GM04503 (cell line): Measurements from ENCODE around the gene VCP.

Experiments used
- DNase-seq: peaks from one replicate; pipeline ENCODE4 v3.0.0-alpha.2; 2012; ENCODE audit warnings: low read depth

The VCP gene

DNA sequence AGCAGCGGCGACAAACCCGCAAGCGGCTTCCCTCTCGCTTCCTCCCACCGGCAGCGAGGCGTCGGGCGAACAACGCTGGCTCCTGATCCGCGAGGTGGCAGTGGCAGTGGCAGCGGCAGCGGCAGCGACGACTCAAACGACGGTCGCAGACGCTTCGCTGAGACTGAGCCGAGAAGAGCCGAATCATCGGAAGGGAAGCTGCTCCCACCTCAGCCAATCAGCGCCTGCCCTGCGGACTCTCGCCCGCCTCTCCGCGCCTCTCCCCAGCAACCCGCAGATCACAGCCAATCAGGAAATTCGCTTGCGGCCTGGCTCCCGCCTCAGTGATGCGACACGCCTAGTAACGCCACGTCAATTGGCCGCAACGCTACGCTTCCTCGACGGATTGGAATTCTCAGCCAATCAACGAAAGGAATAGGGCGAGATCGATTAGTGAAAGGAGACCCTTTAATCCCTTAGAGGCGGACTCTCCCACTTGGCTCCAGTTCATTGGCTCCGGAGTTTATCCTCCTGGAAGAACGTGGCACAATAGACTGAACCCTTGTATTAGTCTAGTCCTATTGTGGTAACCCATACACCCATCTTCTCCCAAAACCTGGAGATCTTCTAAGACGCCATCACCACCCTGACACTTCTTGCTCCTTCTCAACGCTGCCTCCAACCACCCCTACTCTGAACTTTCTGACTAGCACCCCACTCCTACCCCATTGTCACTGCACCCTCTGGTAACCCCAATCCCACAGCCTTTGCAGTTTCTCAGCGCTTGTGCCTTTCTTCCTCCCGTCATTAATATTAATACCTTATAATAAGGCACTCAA, at the start of gene VCP:
Gene VCP (minus strand): TSS at position 165 of the 818 bp plus-strand sequence. CDS start 272 bp downstream, outside the sequence.
- DNase-seq: peak; percentile 99

DNA sequence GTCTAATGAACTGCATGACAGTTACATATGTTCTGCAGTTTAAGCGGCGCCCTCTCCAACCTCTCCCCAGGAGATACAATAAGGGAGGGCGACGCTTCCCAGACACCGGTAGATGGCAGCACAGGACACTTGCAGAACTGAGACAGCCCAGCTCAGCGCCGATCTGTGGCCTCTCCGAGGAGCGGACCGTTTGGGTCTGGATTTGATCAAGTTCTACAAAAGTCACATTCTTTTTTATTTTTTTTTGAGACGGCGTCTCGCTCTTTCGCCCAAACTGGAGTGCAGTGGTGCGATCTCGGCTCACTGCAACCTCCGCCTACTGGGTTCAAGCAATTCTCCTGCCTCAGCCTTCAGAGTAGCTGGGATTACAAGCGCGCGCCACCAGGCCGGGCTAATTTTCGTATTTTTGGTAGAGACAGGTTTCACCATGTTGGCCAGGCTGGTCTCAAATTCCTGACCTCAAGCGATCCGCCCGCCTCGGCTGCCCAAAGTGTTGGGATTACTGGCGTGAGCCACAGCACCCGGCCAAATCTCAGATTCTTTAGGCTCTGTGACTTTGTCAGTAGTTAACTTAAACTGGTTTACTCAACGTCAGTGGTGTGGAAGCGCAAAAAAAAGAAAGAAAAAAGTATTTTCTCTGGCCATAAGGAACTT, 44.6 kb upstream of the VCP start:
- peak; percentile 69 for DNase-seq

DNA sequence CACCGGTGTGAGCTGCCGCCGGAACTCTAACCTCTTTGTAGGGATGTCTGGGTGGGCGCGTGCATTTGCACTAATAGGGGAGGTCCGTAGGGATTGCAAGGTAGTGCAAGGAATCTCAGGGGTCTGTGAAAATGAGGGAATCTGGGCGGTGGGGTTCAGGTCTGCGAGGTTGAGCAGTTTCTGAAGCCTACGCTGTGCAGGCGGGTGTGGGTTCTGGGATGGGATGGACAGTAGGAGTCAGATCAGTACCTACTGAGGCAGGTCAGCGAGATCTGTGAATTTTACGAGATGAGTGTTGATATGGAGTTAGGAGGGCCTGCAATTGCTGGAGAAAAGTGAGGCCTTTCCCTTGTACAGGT, 44.1 kb upstream of the VCP start:
- no peak for DNase-seq

DNA sequence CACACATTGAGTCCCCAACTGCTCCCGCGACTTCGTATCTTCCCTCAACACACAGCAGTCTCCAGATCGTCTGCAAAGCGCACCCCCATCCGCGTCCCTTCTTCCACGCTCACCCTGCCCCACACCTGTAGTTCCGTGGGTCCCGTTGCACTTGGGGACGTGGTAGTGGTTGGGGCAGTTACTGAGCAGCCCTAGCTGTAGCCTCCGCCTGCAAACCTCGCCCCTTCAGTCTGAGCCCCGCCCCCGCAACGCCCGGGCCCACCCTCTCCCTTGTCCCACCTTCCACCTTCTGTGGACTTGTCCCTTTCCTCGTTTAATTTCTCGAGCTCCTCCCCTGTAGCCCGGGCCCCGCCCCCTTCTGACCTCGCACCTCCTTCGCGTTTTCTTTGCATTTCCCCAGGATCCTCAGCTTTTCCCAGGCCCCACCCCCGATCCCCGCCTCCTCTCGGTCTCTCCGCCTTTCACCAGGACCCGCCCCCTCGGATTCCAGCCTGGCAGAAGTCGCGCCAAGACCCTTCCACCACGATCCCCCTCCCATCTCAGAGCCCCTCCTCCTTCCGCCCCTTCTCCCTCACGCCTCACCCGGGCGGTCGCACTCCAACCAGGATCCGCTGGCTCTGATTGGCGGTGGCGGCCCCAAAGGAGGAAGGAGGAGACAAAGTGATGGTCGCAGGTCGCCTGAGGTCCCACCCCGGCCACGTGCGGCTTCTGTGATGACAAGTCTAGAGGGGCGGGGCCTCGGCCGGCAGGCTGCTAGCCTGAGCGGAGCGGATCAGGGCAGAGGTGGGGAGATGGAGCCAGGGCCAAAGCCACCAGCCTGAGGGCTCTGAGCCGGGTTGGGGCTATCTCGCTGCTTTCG, 43.5 kb upstream of the VCP start, which contains the start of gene ATOSB:
Gene ATOSB (minus strand): TSS at position 183 of the 859 bp plus-strand sequence. CDS start 7,588 bp downstream, outside the sequence.
- DNase-seq: peak; percentile 84

DNA sequence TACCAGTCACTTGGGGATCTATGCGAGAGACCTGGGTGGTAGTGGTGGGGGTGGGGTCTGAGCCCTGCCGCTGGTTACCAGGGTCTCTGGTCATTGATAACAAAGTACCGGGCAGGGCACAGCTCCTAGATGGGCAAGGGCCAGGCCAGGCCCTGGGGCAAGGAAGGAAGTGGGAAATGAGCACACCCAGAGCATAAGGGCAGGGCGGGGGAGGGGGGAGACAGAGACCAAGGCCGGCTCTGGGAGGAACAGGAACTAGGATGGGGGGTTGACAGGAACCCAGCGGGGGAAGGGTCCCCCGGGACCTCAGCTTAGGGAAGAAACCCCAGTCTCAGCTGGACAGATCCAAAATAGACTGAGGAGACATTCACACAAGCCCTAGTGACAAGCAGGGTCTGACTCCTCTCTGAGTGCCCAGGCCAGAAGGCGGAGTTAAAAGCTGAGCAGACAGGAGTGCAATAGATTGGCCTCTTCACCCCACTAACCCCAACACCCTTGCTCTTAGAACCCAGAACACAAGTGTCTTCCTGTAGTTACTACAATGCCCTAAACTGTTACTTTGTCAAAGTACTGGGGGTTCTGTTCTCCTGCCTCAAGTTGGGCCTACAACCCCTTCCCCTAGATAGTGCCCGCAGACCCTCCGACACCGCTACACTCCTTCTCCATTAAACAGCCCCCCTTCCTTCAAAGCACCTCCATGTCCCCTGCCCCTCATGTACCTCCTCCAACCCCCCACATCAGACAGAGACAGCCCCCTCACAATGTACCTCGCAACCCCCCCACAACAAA, 42.6 kb upstream of the VCP start:
- no peak for DNase-seq

DNA sequence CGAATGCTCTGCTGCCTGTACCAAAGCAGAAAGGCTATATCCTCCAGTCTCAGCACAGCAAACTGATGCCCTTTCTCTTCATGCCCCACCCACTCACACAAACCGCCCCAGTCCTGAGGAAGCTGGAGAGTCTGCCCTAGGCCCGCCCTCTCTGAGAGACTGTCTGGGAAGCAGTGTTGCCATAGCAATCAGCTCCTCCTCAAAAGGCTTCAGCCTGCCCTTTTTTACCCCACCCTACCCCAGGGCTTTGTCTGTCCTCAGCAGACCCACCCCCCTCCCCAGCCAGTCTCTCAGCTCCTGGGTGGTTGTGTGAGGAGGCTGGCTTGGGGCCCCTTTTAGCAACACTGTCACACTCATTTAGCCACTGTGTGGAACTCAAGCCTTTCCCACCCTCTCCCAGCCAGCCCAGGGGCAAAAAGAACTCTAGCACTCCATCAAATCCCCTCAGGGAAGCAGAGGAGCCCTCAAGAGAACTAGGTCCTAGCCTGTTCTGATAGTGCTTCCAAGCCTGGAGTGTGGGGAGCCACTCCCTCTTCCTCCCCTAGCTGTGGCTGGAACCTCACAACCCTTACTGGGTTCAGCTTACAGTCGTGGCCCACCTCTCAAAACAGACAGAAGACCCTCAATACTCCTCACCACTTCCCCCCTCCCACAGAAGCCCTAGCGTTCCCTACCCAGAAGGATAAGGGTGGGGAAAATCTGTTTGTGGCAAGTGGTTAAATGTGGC, 41.9 kb upstream of the VCP start:
- DNase-seq: peak; percentile 94

DNA sequence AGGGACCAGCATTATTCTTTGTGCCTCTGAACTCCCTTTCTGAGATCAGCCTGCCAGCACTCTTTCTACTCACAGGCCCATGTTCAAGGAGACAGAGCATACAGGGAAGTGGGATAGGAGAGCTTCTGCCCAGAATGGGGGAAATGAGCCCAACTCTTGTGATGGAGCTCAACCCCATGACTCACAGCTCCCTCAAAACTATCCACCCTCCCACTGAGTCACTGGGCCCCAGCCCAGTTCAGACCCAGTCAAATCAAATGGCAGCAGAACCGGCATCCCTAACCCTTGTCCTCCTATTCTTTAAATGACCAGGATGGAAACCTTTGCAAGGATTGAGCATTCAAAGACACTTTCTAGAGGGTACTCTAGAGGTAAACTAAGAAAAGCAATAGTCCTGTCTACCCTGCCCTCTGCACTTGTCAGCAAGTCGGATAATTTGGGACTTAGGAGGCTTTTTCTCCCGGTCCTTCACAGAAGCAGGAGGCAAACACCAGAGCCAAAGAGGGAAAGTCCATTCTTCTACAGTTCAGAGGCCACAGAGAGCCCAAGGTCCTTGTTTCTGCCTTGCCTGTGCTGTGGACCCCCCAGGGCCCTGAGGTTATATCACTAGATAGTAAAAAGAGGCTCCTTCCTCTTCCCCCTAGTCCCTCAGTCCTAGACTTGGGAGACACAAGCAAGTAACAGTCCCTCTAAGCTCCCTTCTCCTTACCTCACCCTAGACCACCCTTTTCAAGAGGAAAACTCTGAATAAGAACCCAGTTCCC, 40.0 kb upstream of the VCP start:
- DNase-seq: no peak

DNA sequence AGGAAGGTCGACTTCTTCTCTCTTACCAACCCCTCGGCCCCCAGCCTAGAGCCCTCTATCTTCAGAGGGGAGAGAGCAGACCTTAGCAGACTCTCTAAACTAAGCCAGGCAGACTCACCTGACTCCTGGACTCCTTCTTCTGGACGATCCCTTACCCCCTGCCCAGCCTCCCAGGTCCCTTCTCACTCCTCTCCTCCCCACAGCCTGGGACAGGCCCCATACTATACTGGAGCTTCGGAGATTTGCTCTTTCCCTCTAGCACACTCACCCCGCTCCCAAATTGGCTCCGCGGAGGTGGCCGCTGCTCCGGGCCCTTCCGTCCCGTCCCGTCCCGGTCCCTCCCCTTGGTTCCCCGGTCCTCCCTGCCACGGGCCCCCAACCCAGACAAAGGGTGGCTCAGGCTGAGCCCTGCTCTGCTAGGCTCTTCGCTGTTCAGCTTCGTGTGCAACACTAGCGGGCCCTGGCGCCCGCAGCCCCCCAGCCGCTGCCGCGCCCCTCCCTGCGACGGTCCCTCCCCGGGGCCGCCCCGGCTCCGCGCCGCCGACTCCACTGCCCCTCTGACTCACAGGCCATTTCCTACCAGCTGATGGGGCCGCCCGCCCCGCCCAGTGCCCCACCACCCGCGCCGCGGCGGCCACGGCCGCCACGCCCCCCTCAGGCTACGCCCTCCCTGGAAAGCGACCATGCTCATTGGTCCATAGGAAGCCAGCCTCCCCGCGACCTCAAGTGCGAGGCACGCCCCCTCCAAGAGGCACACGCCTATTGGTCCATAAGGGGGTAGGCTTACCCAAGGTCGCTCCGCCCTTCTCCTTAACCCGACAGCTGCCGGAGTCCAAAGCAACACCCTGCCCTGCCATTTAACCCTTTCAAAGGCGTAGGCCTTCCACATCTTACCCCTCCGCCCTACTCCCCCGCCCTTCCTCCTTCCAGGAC, 38.8 kb upstream of the VCP start:
- peak; percentile 89 for DNase-seq

DNA sequence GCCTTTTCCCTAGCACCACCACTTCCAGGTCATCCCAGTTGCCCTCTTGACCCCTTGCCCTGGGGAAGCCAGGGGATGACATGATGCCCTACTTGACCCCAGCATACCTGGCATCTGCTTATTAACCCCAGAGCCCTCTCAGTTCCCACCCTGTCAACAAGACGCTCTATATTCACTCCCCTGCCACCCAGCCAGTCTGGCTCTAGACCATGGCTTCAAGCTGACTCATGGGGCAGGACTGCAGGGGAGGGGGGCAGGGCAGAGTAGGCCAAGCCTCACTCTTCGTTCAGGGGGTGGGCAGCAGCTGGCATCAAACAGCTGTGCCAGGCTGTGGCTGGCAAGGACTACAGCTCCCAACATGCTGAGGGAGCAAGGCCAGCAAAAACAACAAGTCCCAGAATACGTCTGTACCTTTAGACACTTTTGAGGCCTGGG, 37.9 kb upstream of the VCP start:
- no peak for DNase-seq

DNA sequence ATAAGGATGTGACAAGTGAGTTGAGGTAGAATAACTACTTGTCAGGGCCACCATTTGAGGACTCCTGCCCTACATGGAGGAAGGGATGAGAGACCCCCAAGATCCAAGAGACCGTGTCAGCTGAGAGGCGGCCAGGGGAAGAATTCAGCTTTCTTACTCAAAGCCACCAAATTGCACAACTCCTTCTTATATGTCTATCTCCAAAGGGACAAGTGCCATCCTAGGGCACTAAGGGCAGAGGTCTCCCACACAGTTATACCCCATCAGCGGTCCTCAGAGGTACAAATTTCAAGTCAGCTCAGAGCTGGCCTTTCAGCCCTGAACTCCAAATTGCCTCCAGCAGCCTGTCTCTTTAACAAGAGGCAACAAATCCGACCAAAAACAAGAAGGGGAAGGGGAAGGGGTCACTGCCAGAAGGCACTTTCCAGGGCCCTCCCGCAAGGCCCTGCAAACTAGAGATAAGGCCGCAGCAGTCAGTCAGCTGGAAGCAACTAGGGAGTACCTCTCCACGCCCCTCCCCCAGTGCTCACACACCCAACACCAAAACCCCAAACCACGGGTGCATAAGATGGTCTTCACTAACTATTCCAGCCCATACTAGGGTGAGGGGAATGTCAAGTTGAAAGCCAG, 36.6 kb upstream of the VCP start:
- DNase-seq: no peak

DNA sequence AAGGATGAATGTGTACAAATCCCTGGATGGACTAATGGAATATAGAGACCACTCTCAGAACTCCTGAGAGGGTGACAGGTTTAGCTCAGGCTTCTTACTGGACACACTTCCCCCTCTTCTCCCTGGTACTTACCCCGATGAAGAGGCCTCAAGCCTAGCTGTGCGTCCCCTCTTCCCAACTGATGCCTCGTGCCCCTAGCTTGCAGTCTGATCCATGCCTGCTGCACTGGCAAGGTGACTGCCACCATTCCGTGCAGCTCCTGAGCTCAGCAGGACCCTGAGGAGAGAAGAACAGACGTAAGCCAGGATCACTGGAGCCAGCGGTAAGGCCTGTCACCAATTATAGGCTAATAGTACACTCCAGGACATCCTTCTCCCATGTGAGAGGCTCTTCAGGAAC, 36.0 kb upstream of the VCP start:
- no peak for DNase-seq

DNA sequence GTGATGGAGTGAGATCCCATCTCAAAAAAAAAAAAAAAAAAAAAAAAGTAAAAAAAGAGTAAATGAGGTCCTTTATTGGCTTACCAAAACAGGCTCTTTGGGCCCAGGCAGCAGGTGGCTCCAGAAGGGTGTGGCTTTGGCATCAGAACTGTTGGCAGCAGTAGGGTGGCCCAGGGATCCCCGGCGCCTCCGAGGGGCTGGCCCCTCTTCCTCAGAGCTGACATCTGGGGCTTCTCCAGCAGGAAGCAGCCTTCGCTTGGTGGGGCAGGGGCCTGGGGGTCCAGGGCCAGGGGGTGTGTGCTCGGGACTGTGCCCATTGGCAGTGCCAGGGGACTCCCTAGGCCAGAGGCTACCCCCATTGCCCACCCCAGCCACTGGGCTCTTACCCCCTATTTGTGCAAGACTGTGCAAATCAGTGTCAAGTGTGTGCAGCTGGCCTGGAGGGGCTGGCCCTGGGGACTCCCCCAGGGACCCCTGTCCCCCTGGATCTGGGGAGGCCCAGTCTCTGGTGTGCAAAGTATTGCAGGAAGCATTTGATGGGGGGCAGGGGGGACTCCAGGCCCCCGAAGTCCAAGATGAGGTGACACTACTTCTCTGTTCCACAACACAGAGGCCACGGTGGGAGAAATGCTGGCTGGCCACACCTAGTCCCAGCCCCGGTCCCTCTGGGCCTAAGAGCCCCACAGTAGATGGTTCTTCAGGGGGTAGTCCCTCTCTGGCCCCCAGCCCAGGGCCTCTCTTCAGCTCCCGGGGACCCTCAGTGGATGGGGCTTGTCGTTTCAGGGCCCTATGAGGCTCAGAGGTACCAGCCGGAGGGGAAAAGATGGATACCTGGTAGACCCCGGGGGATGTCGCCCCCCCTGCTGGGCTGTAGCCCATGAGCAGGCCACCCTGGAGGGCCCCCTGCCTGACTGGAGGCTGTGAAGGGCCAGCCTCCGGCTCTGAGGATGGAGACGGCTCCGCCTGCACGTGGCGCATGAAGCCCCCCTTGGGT, 35.2 kb upstream of the VCP start:
- DNase-seq: no peak

DNA sequence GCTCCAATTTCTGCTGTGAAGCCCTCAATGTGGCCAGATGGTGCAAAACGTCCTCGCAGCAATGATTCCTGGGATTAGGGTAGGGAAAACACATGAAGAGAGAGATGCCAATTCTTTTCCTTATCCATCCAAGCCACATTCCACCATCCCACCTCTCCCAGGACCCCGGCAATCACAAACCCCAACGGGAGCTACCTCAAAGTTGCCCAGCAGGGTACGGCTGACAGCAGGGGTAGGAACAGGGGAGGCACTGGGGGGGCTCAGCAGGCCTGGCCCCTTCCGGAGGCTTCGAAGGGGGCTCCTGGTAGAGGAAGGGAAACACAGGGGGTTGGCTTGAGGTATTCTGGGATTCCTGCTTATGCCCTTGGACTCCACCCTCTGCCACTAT, 33.9 kb upstream of the VCP start:
- no peak for DNase-seq

DNA sequence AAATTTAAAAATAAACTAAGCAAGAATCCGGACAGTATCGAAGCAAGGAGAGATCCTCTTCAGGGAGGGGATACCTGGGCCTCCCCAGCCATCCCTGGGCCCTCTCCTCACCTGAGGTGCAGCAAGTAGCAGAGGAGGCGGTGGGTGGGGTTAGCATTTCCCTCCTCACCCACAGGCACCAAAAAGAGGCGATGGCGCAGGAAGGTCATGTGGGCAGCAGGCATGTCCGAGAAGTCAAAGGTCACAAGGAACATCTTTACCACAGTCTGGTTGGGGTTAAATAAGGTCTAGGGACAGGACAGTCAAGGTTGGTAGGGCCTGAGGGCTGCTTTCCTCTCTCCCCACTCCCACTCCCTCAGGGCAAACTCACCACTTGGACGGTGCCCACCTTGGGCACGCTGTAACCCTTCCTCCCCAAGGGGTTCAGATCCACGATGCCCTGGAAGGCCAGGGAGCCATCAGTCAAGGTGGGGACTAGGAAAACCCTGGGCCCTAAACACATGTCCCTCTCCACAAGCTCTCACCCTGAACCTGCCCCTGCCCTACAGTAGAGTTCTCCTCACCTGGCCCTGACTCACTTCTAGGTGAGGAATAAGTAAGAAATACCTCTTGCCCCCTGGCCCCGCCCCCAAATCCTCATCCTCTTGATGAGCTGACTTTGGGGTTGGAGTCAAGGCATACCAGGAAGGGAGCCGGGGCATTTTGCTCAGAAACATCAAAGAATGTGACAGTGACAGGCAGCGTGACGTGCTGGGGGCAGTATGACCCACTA, 33.3 kb upstream of the VCP start:
- DNase-seq: no peak

DNA sequence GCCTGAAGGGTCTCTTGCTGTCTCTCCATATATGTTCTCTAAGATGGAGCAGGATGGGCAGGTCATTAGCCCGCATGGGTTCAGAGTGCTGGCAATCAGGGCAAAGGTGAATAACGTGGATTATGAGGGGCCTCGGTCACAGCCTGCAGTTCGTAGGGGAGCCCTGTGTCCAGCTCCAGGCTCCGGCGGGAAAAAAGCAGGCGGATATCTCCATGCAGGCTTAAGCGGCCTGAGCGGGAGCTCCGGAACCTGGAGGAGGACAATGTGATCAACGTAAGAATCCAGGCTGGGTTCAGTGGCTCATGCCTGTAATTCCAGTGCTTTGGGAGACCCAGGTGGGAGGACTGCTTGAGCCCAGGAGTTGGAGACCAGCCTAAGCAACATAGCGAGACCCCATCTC, 32.7 kb upstream of the VCP start:
- DNase-seq: no peak

DNA sequence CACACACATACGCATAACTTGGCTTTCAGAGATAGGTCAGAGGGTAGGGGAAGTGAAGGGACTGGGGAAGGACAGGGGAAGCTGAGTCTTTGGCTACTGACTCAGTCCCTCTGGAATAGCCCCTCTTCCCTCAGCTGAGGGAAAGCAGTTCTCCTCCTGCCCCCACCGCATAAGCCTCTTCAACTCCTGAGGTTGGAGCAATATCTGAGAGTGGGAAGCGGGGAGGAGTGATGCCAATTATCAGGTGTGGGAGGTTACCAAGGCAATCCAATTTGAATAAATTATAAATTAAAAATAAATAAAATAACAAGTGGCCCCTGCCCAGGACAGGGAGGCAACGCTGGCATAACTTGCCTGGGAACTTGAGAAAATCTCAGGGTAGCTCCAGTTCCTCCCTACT, 32.2 kb upstream of the VCP start:
- no peak for DNase-seq
